Stimulated activated naive B cell treated with anti-CD40 and anti-IgM and Interleukin-4, amounts not matched to agents 10 μg/mL and 1 μg/mL and 100 μg/mL, for 72 hours (primary cell): ENCODE data around the gene CIT.

Source experiments
- ATAC-seq, 2 donors: fragments of 150-1000 bp; cut with Tn5 transposase; replicated peaks; 2 replicates each; pipeline ENCODE4 v1.10.0; 2021; ENCODE audit warnings: moderate library complexity in 1 of 2
- DNase-seq: peaks from one replicate; pipeline ENCODE4 v3.0.0; 2021
- H3K27ac Mint-ChIP-seq: one replicate; pipeline ENCODE4 v1.8.0; 2022; ENCODE audit warnings: mild to moderate bottlenecking, mixed read lengths
- H3K27me3 Mint-ChIP-seq, 2 donors: one replicate each; pipeline ENCODE4 v1.8.0; 2022; ENCODE audit warnings: mixed read lengths in 2 of 2
- H3K36me3 Mint-ChIP-seq, 2 donors: one replicate each; pipeline ENCODE4 v1.8.0; 2022; ENCODE audit warnings: mixed read lengths in 2 of 2, mild to moderate bottlenecking in 1 of 2
- H3K4me1 Mint-ChIP-seq, 2 donors: one replicate each; pipeline ENCODE4 v1.8.0; 2022; ENCODE audit warnings: mixed read lengths in 2 of 2, mild to moderate bottlenecking in 1 of 2
- H3K4me3 Mint-ChIP-seq, 2 donors: one replicate each; pipeline ENCODE4 v1.8.0; 2022; ENCODE audit warnings: mild to moderate bottlenecking in 2 of 2, mixed read lengths in 2 of 2, moderate library complexity in 1 of 2
- H3K9me3 Mint-ChIP-seq, 2 donors: one replicate each; pipeline ENCODE4 v1.8.0; 2022; ENCODE audit warnings: mixed read lengths in 2 of 2, mild to moderate bottlenecking in 1 of 2

Gene CIT

GRCh38 chr12:119770146-119770545 lies 107.0 kb downstream of the CIT start:
- peaks cover 2 to 8% of the 10 kb centered on the region in 2 donors for H3K36me3 Mint-ChIP-seq
- H3K9me3 Mint-ChIP-seq, result no peaks in the 10 kb centered on the region
- no peaks in the 10 kb centered on the region for H3K4me1 Mint-ChIP-seq
- H3K27me3 Mint-ChIP-seq, result no peaks in the 10 kb centered on the region
- H3K4me3 Mint-ChIP-seq, result no peak overlapping the region
- no peak overlapping the region for H3K27ac Mint-ChIP-seq
- ATAC-seq (no peak), DNase-seq (no peak)

DNA sequence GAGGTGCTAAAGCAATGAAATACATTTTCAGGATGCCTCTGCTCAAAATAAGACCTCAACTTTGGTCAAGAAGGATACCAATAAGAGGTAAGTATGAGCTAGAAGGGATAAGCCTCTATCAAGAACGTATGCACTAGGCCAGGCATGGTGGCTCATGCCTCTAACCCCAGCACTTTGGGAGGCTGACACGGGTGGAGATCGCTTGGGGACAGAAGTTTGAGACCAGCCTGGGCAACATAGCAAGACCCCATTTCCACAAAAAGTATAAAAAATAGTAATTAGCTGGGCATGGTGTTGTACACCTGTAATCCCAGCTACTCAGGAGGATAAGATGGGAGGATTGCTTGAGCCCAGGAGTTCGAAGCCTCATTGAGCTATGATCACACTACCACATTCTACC lies 114.5 kb downstream of the CIT start:
- Mint-ChIP-seq H3K4me1 (no peaks in the 10 kb centered on the region), H3K27ac (no peak overlapping the region), H3K27me3 (no peaks in the 10 kb centered on the region), H3K36me3 (peaks cover 11 to 25% of the 10 kb centered on the region in 2 donors), H3K9me3 (peaks cover 0 to 8% of the 10 kb centered on the region in 2 donors), H3K4me3 (no peak overlapping the region)
- DNase-seq (no peak), ATAC-seq (no peak)

DNA sequence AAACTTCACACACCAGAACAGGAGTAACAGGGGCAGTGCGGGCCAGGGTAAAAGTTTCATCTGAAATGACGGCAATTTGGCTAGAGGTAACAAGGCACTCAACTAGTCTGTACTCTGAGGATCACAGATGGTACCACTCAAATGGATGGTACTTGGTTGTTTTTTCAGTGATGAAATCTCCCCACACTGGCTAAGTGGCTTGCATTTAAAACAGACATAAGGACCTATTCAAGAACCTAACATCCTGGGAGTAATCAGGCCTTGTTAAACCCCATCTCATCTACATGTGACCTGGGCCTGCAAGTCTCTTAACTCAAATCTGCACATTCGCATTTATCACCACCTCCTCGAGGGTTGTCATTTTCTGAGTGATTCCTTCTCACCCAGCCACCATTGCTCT lies 118.4 kb downstream of the CIT start:
- DNase-seq (no peak), ATAC-seq (no peak)
- Mint-ChIP-seq H3K36me3 (peaks cover 10 to 22% of the 10 kb centered on the region in 2 donors), H3K27me3 (no peaks in the 10 kb centered on the region), H3K4me1 (no peaks in the 10 kb centered on the region), H3K27ac (no peak overlapping the region), H3K9me3 (peaks cover 0 to 4% of the 10 kb centered on the region in 2 donors), H3K4me3 (no peak overlapping the region)

- H3K27ac Mint-ChIP-seq, result no peak overlapping the region
- no peak overlapping the region for H3K4me3 Mint-ChIP-seq
- H3K4me1 Mint-ChIP-seq, result no peaks in the 10 kb centered on the region
- H3K9me3 Mint-ChIP-seq, result peaks cover 0 to 4% of the 10 kb centered on the region in 2 donors
- DNase-seq (no peak), ATAC-seq (no peak)
- H3K36me3 Mint-ChIP-seq, result peaks cover 10 to 18% of the 10 kb centered on the region in 2 donors
- H3K27me3 Mint-ChIP-seq, result no peaks in the 10 kb centered on the region
Observed at GRCh38 chr12:119758234-119758633, 118.9 kb downstream of the CIT start.

GRCh38 chr12:119751961-119752360 lies 125.2 kb downstream of the CIT start:
- Mint-ChIP-seq H3K27me3 (no peaks in the 10 kb centered on the region), H3K4me3 (no peak overlapping the region), H3K9me3 (no peaks in the 10 kb centered on the region), H3K4me1 (no peaks in the 10 kb centered on the region), H3K27ac (no peak overlapping the region), H3K36me3 (peaks cover 1 to 6% of the 10 kb centered on the region in 2 donors)
- no peak for DNase-seq
- ATAC-seq, result no peak

DNA sequence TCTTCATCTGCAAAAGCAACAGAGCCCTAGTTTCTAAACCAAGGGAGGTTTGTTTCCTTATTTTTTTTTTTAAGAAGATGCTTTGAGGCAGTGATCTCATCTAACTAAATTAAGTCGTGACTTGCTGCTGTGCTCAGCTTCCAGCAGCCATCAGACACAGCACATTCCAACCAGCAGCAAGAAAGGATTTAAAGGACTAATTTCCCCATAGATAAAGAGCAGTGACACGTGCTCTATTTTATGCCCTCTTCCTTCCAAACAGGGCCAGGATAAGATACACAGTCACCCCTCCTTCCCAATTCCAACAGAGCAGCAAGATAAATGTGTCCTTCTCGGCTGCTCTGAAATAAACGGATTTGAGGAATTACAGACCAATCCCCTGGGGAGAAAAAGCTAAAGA lies 127.5 kb downstream of the CIT start:
- Mint-ChIP-seq H3K27me3 (no peaks in the 10 kb centered on the region), H3K4me3 (no peak overlapping the region), H3K4me1 (no peaks in the 10 kb centered on the region), H3K36me3 (peaks cover 6 to 20% of the 10 kb centered on the region in 2 donors), H3K9me3 (peaks cover 7 to 10% of the 10 kb centered on the region in 2 donors), H3K27ac (no peak overlapping the region)
- no peak for DNase-seq
- no peak for ATAC-seq

DNA sequence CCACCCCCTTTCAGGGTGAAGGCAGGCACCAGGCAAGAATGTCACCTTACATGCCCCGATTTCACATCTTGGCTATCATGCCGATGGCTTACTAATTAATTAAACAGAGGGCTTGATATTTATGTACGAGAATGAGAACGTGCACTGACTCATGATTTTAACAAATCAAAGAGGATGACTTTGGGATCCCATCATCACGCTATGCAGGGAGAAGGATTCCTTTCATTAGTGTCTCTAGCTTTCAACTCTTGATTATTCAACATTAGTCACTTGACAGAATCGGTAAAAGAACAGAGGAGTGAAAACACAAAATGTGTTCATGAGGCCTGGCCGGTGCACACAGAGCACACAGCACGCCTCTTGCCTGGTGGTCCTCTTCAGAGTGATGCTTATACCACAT lies 128.6 kb downstream of the CIT start:
- no peak overlapping the region for H3K27ac Mint-ChIP-seq
- no peaks in the 10 kb centered on the region for H3K4me1 Mint-ChIP-seq
- H3K9me3 Mint-ChIP-seq, result peaks cover 15 to 16% of the 10 kb centered on the region in 2 donors

GRCh38 chr12:119746169-119746568 lies 131.0 kb downstream of the CIT start:
- Mint-ChIP-seq H3K36me3 (peaks cover 22 to 37% of the 10 kb centered on the region in 2 donors), H3K27me3 (no peaks in the 10 kb centered on the region), H3K9me3 (peaks cover 21 to 22% of the 10 kb centered on the region in 2 donors), H3K27ac (no peak overlapping the region), H3K4me1 (no peaks in the 10 kb centered on the region), H3K4me3 (no peak overlapping the region)
- DNase-seq, result no peak
- no peak for ATAC-seq

More for the DNA sequence above, 128.6 kb downstream of the CIT start:
- ATAC-seq, result no peak
- Mint-ChIP-seq H3K27me3 (no peaks in the 10 kb centered on the region), H3K4me3 (no peak overlapping the region), H3K36me3 (peaks cover 13 to 31% of the 10 kb centered on the region in 2 donors)
- no peak for DNase-seq

- no peaks in the 10 kb centered on the region for H3K4me1 Mint-ChIP-seq
- peaks cover 21 to 22% of the 10 kb centered on the region in 2 donors for H3K9me3 Mint-ChIP-seq
- ATAC-seq, result no peak
- H3K36me3 Mint-ChIP-seq, result peaks cover 22 to 39% of the 10 kb centered on the region in 2 donors
- DNase-seq, result no peak
- H3K27ac Mint-ChIP-seq, result no peak overlapping the region
- no peaks in the 10 kb centered on the region for H3K27me3 Mint-ChIP-seq
- H3K4me3 Mint-ChIP-seq, result no peak overlapping the region
Observed at GRCh38 chr12:119744900-119745606, 132.1 kb downstream of the CIT start.

GRCh38 chr12:119742700-119743099 lies 134.4 kb downstream of the CIT start:
- H3K4me3 Mint-ChIP-seq, result no peak overlapping the region
- H3K9me3 Mint-ChIP-seq, result peaks cover 21 to 22% of the 10 kb centered on the region in 2 donors
- H3K36me3 Mint-ChIP-seq, result peaks cover 21 to 39% of the 10 kb centered on the region in 2 donors
- H3K27ac Mint-ChIP-seq, result no peak overlapping the region
- H3K27me3 Mint-ChIP-seq, result no peaks in the 10 kb centered on the region
- no peaks in the 10 kb centered on the region for H3K4me1 Mint-ChIP-seq
- ATAC-seq, result no peak
- no peak for DNase-seq

- ATAC-seq, result no peak
- Mint-ChIP-seq H3K4me1 (no peaks in the 10 kb centered on the region), H3K36me3 (peaks cover 21 to 33% of the 10 kb centered on the region in 2 donors), H3K27me3 (no peaks in the 10 kb centered on the region), H3K9me3 (peaks cover 17 to 21% of the 10 kb centered on the region in 2 donors), H3K27ac (no peak overlapping the region), H3K4me3 (no peak overlapping the region)
- DNase-seq, result no peak
Observed at GRCh38 chr12:119740830-119741229, 136.3 kb downstream of the CIT start.

GRCh38 chr12:119735079-119735478 lies 142.0 kb downstream of the CIT start:
- Mint-ChIP-seq H3K9me3 (no peaks in the 10 kb centered on the region), H3K27ac (no peak overlapping the region), H3K4me1 (peaks cover 1 to 5% of the 10 kb centered on the region in 2 donors), H3K36me3 (peaks cover 0 to 8% of the 10 kb centered on the region in 2 donors), H3K4me3 (no peak overlapping the region), H3K27me3 (no peaks in the 10 kb centered on the region)
- no peak for DNase-seq
- ATAC-seq, result no peak

- Mint-ChIP-seq H3K4me3 (no peak overlapping the region), H3K36me3 (peaks cover 0 to 8% of the 10 kb centered on the region in 2 donors), H3K27ac (no peak overlapping the region), H3K9me3 (no peaks in the 10 kb centered on the region), H3K27me3 (no peaks in the 10 kb centered on the region), H3K4me1 (peaks cover 7 to 17% of the 10 kb centered on the region in 2 donors)
- DNase-seq, result no peak
- ATAC-seq, result no peak
Observed at GRCh38 chr12:119730381-119730780, 146.7 kb downstream of the CIT start.

DNA sequence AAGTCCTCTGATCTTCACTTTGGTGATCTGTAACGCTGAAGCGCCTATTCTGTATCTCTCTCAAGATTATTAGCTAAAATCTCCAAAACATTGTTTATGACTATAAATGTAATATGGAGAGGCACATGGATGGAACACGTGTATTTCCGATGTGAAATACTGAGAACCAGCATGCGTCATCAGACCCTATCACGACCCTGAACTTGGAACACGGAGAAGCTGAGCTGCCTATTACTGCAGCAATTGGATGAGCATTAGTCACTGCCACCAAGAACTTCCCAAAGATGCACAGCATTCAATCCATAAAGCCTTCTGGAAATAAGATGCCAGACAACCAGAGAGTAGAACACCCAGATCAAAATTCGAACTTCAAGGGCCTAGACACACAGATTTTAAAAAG lies 147.2 kb downstream of the CIT start:
- Mint-ChIP-seq H3K9me3 (no peaks in the 10 kb centered on the region), H3K36me3 (peaks cover 0 to 8% of the 10 kb centered on the region in 2 donors), H3K27ac (no peak overlapping the region), H3K27me3 (no peaks in the 10 kb centered on the region), H3K4me1 (peaks cover 7 to 17% of the 10 kb centered on the region in 2 donors), H3K4me3 (no peak overlapping the region)
- DNase-seq, result no peak
- ATAC-seq, result no peak

DNA sequence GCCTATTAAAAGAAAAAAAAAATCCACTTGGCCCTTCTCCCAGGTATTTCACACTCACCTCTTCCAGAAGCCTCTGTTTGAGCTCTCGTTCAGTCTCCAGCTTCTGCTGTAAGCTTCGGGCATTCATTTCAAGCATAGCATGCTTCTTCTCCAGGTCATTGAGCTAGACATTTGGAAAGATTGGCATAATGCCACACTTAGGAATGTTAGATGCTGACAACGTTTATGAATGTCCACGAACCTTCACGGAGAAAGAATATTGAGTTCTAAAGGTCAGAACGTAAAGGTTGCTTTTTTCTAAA lies 148.7 kb downstream of the CIT start:
- no peaks in the 10 kb centered on the region for H3K9me3 Mint-ChIP-seq
- peaks cover 0 to 4% of the 10 kb centered on the region in 2 donors for H3K36me3 Mint-ChIP-seq
- H3K4me3 Mint-ChIP-seq, result no peak overlapping the region
- H3K27ac Mint-ChIP-seq, result no peak overlapping the region
- DNase-seq (no peak), ATAC-seq (no peak)
- H3K4me1 Mint-ChIP-seq, result peaks cover 7 to 17% of the 10 kb centered on the region in 2 donors
- H3K27me3 Mint-ChIP-seq, result no peaks in the 10 kb centered on the region
